ENCODE results near the gene ACMSD. TPM values are rescaled to one million over a fixed set of nuclear protein-coding genes. Genes with fewer than 3 reads are reported as not detected.

Gene ACMSD
- total RNA-seq, 3 donors from 2014 or later (not counting 1 experiment from before 2014, with no cell fraction given), result not detected

GRCh38 chr2:134839649-134840048 is 1.2 kb downstream of the ACMSD start:
- TF ChIP-seq CTCF (IDR thresholded peaks at IDR 0.05), result no peak
- Histone ChIP-seq H3K27ac (ENCODE audit: low read length) (no peak overlapping the region), H3K27me3 (ENCODE audit: control insufficient read depth, insufficient read depth, low read length) (peaks cover 6% of the 10 kb centered on the region), H3K4me1 (ENCODE audit: control insufficient read depth, insufficient read depth, low read length) (no peaks in the 10 kb centered on the region), H3K4me3 (ENCODE audit: low read length) (no peak overlapping the region), H3K9me3 (ENCODE audit: control insufficient read depth, insufficient read depth, low read length) (no peaks in the 10 kb centered on the region), H3K36me3 (ENCODE audit: control insufficient read depth, insufficient read depth, low read length) (no peaks in the 10 kb centered on the region)
- Mint-ChIP-seq H3K36me3 (peaks cover 10% of the 10 kb centered on the region), H3K27me3 (ENCODE audit: low read depth in 2 of 2) (peaks cover 18 to 21% of the 10 kb centered on the region in 2 donors), H3K4me3 (no peak overlapping the region), H3K4me1 (no peaks in the 10 kb centered on the region), H3K9me3 (peaks cover 4 to 10% of the 10 kb centered on the region in 2 donors), H3K27ac (no peak overlapping the region)
- no peak for DNase-seq
- intact Hi-C loops (cut with micrococcal nuclease), result no loop called here
- 100% methylated on average over 1 of the region's 2 CpGs for WGBS (ENCODE audit: insufficient coverage)
- ATAC-seq, result no peak

- no peak overlapping the region for H3K27ac Mint-ChIP-seq
- H3K4me1 Mint-ChIP-seq, result no peaks in the 10 kb centered on the region
- H3K27me3 Mint-ChIP-seq (ENCODE audit: low read depth in 2 of 2), result peaks cover 0 to 3% of the 10 kb centered on the region in 2 donors
- intact Hi-C loops (cut with micrococcal nuclease), result no loop called here
- H3K4me3 ChIP-seq (ENCODE audit: low read length), result no peak overlapping the region
- H3K9me3 ChIP-seq (ENCODE audit: control insufficient read depth, insufficient read depth, low read length), result no peaks in the 10 kb centered on the region
- no peaks in the 10 kb centered on the region for H3K36me3 Mint-ChIP-seq
- TF ChIP-seq CTCF (IDR thresholded peaks at IDR 0.05), result no peak
- H3K9me3 Mint-ChIP-seq, result no peaks in the 10 kb centered on the region
- no peaks in the 10 kb centered on the region for H3K4me1 ChIP-seq (ENCODE audit: control insufficient read depth, insufficient read depth, low read length)
- H3K36me3 ChIP-seq (ENCODE audit: control insufficient read depth, insufficient read depth, low read length), result no peaks in the 10 kb centered on the region
- no peak overlapping the region for H3K4me3 Mint-ChIP-seq
- DNase-seq, result no peak
- peaks cover 4% of the 10 kb centered on the region for H3K27me3 ChIP-seq (ENCODE audit: control insufficient read depth, insufficient read depth, low read length)
- no peak overlapping the region for H3K27ac ChIP-seq (ENCODE audit: low read length)
- WGBS (ENCODE audit: insufficient coverage), result 75% methylated on average over 1 of the region's 2 CpGs
- ATAC-seq, result no peak
Observed at GRCh38 chr2:134842930-134843490, 4.6 kb downstream of the ACMSD start.

GRCh38 chr2:134843968-134844367 is 5.6 kb downstream of the ACMSD start:
- ATAC-seq, result no peak
- Histone ChIP-seq H3K36me3 (ENCODE audit: control insufficient read depth, insufficient read depth, low read length) (no peaks in the 10 kb centered on the region), H3K4me3 (ENCODE audit: low read length) (no peak overlapping the region), H3K27me3 (ENCODE audit: control insufficient read depth, insufficient read depth, low read length) (peaks cover 4% of the 10 kb centered on the region), H3K9me3 (ENCODE audit: control insufficient read depth, insufficient read depth, low read length) (no peaks in the 10 kb centered on the region), H3K27ac (ENCODE audit: low read length) (no peak overlapping the region), H3K4me1 (ENCODE audit: control insufficient read depth, insufficient read depth, low read length) (no peaks in the 10 kb centered on the region)
- Mint-ChIP-seq H3K9me3 (no peaks in the 10 kb centered on the region), H3K4me3 (no peak overlapping the region), H3K4me1 (no peaks in the 10 kb centered on the region), H3K36me3 (no peaks in the 10 kb centered on the region), H3K27ac (no peak overlapping the region), H3K27me3 (ENCODE audit: low read depth in 2 of 2) (peaks cover 0 to 3% of the 10 kb centered on the region in 2 donors)
- no peak for TF ChIP-seq CTCF (IDR thresholded peaks at IDR 0.05)
- 100% methylated on average over 1 of the region's 4 CpGs for WGBS (ENCODE audit: insufficient coverage)
- intact Hi-C loops (cut with micrococcal nuclease), result no loop called here
- DNase-seq, result no peak

GRCh38 chr2:134845028-134845427 is 6.6 kb downstream of the ACMSD start:
- Mint-ChIP-seq H3K27ac (no peak overlapping the region), H3K9me3 (no peaks in the 10 kb centered on the region), H3K36me3 (no peaks in the 10 kb centered on the region), H3K4me3 (no peak overlapping the region), H3K4me1 (no peaks in the 10 kb centered on the region), H3K27me3 (ENCODE audit: low read depth in 2 of 2) (peaks cover 0 to 3% of the 10 kb centered on the region in 2 donors)
- H3K4me3 ChIP-seq (ENCODE audit: low read length), result no peak overlapping the region
- no peaks in the 10 kb centered on the region for H3K27me3 ChIP-seq (ENCODE audit: control insufficient read depth, insufficient read depth, low read length)
- no peak for TF ChIP-seq CTCF (IDR thresholded peaks at IDR 0.05)
- H3K4me1 ChIP-seq (ENCODE audit: control insufficient read depth, insufficient read depth, low read length), result no peaks in the 10 kb centered on the region
- H3K27ac ChIP-seq (ENCODE audit: low read length), result no peak overlapping the region
- no peak for DNase-seq
- no peaks in the 10 kb centered on the region for H3K36me3 ChIP-seq (ENCODE audit: control insufficient read depth, insufficient read depth, low read length)
- intact Hi-C loops (cut with micrococcal nuclease), result no loop called here
- H3K9me3 ChIP-seq (ENCODE audit: control insufficient read depth, insufficient read depth, low read length), result no peaks in the 10 kb centered on the region
- WGBS (ENCODE audit: insufficient coverage), result 94% methylated on average over 2 of the region's 2 CpGs
- ATAC-seq, result no peak
